Activated CD4-positive, alpha-beta T cell treated with anti-CD3 and anti-CD28 coated beads, Interleukin-2, amount 50 U/mL, for 4 hours (primary cell): Measurements from ENCODE around the gene RPL31.

Experiments used
- DNase-seq, 2 experiments: peaks; one replicate each; pipeline ENCODE4 v3.0.0-alpha.2; 2020

Gene RPL31

GRCh38 chr2:100997509-100998234, 4.4 kb upstream of the RPL31 start:
- DNase-seq: no peak

- no peak for DNase-seq
Measured at GRCh38 chr2:100998235-100998573, 3.9 kb upstream of the RPL31 start.

- DNase-seq: no peak
Measured at GRCh38 chr2:100999995-101000394, 2.1 kb upstream of the RPL31 start.

GRCh38 chr2:101002562-101003277, 631 bp downstream of the RPL31 start:
- DNase-seq: peak in 1 of 2 experiments; percentile 13

- DNase-seq: no peak
Measured at GRCh38 chr2:101003278-101003775, 1.2 kb downstream of the RPL31 start.

- DNase-seq: no peak
Measured at GRCh38 chr2:101004620-101005325, 2.7 kb downstream of the RPL31 start.

- no peak for DNase-seq
Measured at GRCh38 chr2:101006065-101006715, 4.1 kb downstream of the RPL31 start.

GRCh38 chr2:101007415-101008345, 5.6 kb downstream of the RPL31 start:
- DNase-seq: no peak

GRCh38 chr2:101011152-101011551, 9.1 kb downstream of the RPL31 start:
- no peak for DNase-seq

GRCh38 chr2:101012054-101012705, 10.1 kb downstream of the RPL31 start:
- no peak for DNase-seq

- DNase-seq: peak in 1 of 2 experiments; percentile 31
Measured at GRCh38 chr2:101012706-101013181, 10.7 kb downstream of the RPL31 start.

GRCh38 chr2:101014264-101014857, 12.3 kb downstream of the RPL31 start:
- no peak for DNase-seq

GRCh38 chr2:101017371-101017770, 15.3 kb downstream of the RPL31 start:
- DNase-seq: no peak

GRCh38 chr2:101018934-101019333, 16.8 kb downstream of the RPL31 start:
- no peak for DNase-seq

GRCh38 chr2:101022221-101022620, 20.1 kb downstream of the RPL31 start:
- DNase-seq: no peak

- no peak for DNase-seq
Measured at GRCh38 chr2:101023327-101024107, 21.4 kb downstream of the RPL31 start.

- no peak for DNase-seq
Measured at GRCh38 chr2:101025561-101025960, 23.5 kb downstream of the RPL31 start.

GRCh38 chr2:101026253-101026701, 24.2 kb downstream of the RPL31 start:
- DNase-seq: no peak

GRCh38 chr2:101026923-101027469, 24.9 kb downstream of the RPL31 start:
- DNase-seq: no peak

GRCh38 chr2:101027852-101028251, 25.8 kb downstream of the RPL31 start:
- DNase-seq: no peak
